ENCODE results near the gene GOLGB1. TPM values are rescaled to one million over a fixed set of nuclear protein-coding genes. Genes with fewer than 3 reads are reported as not detected.
"Not testable (repeated sequence)": the region's sequence is repeated elsewhere in the genome, so short reads cannot be mapped to it uniquely, and the experiment has no call there.

The GOLGB1 gene
- 10 to 100 TPM; 56.6 to 68.5 (median 57.5) TPM for total RNA-seq

GRCh38 chr3:121749276-121750086, at the start of gene GOLGB1:
Gene GOLGB1 (minus strand): TSS chr3:121749741. CDS start chr3:121730971, 18,770 bp downstream.
- peak; percentile 81 for DNase-seq (ENCODE audit: low spot score)
- TF ChIP-seq CTCF (IDR thresholded peaks at IDR 0.05): no peak

GRCh38 chr3:121796970-121797369, 47.4 kb upstream of the GOLGB1 start:
- TF ChIP-seq CTCF (IDR thresholded peaks at IDR 0.05): no peak
- ATAC-seq (ENCODE audit: low FRiP score): no peak
- DNase-seq (ENCODE audit: low spot score): no peak

More at GRCh38 chr3:121749276-121750086, at the start of gene GOLGB1:
- ATAC-seq (ENCODE audit: low FRiP score): peak; percentile 99

GRCh38 chr3:121794264-121794983, 44.9 kb upstream of the GOLGB1 start:
- ATAC-seq (ENCODE audit: low FRiP score): no peak
- no peak for TF ChIP-seq CTCF (IDR thresholded peaks at IDR 0.05)
- DNase-seq (ENCODE audit: low spot score): no peak

- TF ChIP-seq CTCF (IDR thresholded peaks at IDR 0.05): no peak
- no peak for ATAC-seq (ENCODE audit: low FRiP score)
- no peak for DNase-seq (ENCODE audit: low spot score)
These were observed 43.5 kb upstream of the GOLGB1 start for GRCh38 chr3:121793078-121793477.

GRCh38 chr3:121786485-121786884, 36.9 kb upstream of the GOLGB1 start:
- TF ChIP-seq CTCF (IDR thresholded peaks at IDR 0.05): no peak

GRCh38 chr3:121782784-121783183, 33.2 kb upstream of the GOLGB1 start:
- DNase-seq (ENCODE audit: low spot score); ATAC-seq (ENCODE audit: low FRiP score): not testable (repeated sequence)

More at GRCh38 chr3:121786485-121786884, 36.9 kb upstream of the GOLGB1 start:
- DNase-seq (ENCODE audit: low spot score): no peak
- no peak for ATAC-seq (ENCODE audit: low FRiP score)

GRCh38 chr3:121781611-121782010, 32.1 kb upstream of the GOLGB1 start:
- DNase-seq (ENCODE audit: low spot score): no peak
- no peak for ATAC-seq (ENCODE audit: low FRiP score)
- no peak for TF ChIP-seq CTCF (IDR thresholded peaks at IDR 0.05)

GRCh38 chr3:121775095-121775494, 25.6 kb upstream of the GOLGB1 start:
- not testable (repeated sequence) for ATAC-seq (ENCODE audit: low FRiP score); DNase-seq (ENCODE audit: low spot score)

All from omental fat pad (tissue), 4 donors.